Measurements from ENCODE around the gene UGT1A9.

GRCh38 chr2:233702238-233702637 is 30.5 kb downstream of the UGT1A9 start:
- TF ChIP-seq, protein P1, sequence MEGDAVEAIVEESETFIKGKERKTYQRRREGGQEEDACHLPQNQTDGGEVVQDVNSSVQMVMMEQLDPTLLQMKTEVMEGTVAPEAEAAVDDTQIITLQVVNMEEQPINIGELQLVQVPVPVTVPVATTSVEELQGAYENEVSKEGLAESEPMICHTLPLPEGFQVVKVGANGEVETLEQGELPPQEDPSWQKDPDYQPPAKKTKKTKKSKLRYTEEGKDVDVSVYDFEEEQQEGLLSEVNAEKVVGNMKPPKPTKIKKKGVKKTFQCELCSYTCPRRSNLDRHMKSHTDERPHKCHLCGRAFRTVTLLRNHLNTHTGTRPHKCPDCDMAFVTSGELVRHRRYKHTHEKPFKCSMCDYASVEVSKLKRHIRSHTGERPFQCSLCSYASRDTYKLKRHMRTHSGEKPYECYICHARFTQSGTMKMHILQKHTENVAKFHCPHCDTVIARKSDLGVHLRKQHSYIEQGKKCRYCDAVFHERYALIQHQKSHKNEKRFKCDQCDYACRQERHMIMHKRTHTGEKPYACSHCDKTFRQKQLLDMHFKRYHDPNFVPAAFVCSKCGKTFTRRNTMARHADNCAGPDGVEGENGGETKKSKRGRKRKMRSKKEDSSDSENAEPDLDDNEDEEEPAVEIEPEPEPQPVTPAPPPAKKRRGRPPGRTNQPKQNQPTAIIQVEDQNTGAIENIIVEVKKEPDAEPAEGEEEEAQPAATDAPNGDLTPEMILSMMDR (IDR thresholded peaks at IDR 0.05): no peak
- no peak for TF ChIP-seq POLR2AphosphoS5 (IDR thresholded peaks at IDR 0.05)
- TF ChIP-seq POLR2A (IDR thresholded peaks at IDR 0.05): no peak

Data from prostate gland (tissue), 2 donors.